Measurements from ENCODE around the gene COMP.
"Not testable (repeated sequence)": the region's sequence is repeated elsewhere in the genome, so short reads cannot be mapped to it uniquely, and the experiment has no call there.

Gene COMP

GRCh38 chr19:18745012-18745735, 45.9 kb downstream of the COMP start:
- DNase-seq, result no peak

GRCh38 chr19:18743784-18744418, 47.2 kb downstream of the COMP start:
- no peak for DNase-seq

- DNase-seq, result no peak
Measured at GRCh38 chr19:18742838-18743783, 48.0 kb downstream of the COMP start.

- no peak for DNase-seq
Measured at GRCh38 chr19:18742324-18742723, 48.8 kb downstream of the COMP start.

- no peak for DNase-seq
Measured at GRCh38 chr19:18741124-18742121, 49.7 kb downstream of the COMP start.

- no peak for DNase-seq
Measured at GRCh38 chr19:18738961-18739690, 52.0 kb downstream of the COMP start.

GRCh38 chr19:18737954-18738351, 53.2 kb downstream of the COMP start:
- no peak for DNase-seq

GRCh38 chr19:18737337-18737953, 53.7 kb downstream of the COMP start:
- DNase-seq, result no peak

GRCh38 chr19:18736415-18737336, 54.4 kb downstream of the COMP start:
- no peak for DNase-seq

GRCh38 chr19:18735752-18736151, 55.4 kb downstream of the COMP start:
- DNase-seq, result no peak

GRCh38 chr19:18735324-18735723, 55.8 kb downstream of the COMP start:
- no peak for DNase-seq

- DNase-seq, result not testable (repeated sequence)
Measured at GRCh38 chr19:18733762-18734332, 57.3 kb downstream of the COMP start.

GRCh38 chr19:18733196-18733647, 57.9 kb downstream of the COMP start:
- no peak for DNase-seq

Measured in stimulated activated CD4-positive, alpha-beta T cell treated with anti-CD3 and anti-CD28 coated beads, Interleukin-2, amount 100 ng/mL, for 48 hours (primary cell).